Measurements from ENCODE around the gene DIPK1A.

The DIPK1A gene

DNA sequence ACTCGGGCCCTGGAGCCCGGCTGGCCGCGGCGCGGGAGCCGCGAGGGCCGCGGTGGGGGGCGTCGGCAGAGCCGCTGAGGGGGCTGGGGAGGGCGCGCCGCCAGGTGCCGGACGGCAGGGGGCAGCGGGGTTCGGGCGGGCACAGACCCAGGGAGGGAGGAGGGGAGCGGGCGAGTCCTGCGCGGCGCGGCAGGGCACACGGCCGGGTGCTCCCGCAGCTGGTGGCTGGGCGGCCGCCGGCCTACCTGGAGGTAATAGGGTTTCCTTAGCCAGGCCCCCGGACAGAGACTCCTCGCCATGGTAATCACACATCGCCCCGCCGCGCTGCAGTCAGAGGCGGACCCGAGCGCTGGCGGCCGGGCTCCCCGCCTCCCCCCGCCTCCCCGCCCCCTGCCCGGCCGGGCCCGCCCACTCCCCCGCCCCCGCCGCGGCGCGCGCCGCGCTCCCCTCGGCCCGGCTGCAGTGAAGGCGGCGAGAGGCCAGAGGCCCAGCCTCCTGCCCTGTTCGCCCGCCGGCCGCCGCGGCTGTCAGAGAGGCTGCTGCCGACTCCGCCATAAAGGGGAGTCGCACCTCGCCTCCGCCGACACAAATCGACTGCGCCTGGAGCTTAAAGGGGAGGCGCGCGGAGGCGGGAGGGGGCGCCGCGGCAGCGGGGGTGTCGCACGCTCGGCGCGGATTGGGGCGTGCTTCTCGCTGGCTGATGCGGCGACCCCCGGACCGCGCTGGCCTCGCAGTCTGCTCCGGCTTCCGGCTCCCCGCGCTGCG lies at the start of gene DIPK1A:
DIPK1A (minus strand) TSS at position 332 of the 765 bp plus-strand sequence; CDS start at position 299, 33 bp downstream.
- peak; percentile 89 for DNase-seq (ENCODE audit: low spot score)

DNA sequence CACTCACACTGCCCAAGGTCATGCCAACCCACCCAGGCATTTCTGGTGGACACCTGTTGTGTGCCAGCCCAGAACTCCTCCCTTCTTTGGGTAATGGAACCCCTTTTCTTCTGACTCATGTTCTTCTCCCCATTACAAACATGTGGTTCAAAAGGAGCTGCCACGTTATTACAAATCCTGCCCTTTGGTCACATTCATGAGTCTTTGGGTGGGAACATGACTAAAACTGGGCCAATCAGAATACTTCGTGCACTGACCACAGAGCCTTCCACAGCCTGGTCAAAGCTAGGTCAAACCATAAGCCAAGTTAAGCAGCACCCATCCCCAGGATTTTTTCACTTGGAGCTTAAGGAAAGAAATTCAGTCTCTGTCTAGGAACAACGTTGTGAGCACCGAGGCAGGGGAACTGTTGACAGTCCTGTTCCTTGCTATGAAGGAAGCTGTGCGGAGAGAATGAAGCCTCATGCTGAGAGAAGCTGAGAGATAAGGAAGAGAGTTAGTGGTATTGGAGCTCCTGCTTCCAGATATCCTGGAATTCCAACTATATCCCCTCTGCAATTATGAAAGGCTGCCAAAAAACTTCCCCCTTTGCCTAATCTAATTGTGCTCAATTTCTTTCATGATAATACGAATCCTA lies 46.8 kb upstream of the DIPK1A start:
- DNase-seq (ENCODE audit: low spot score) = peak; percentile 10

DNA sequence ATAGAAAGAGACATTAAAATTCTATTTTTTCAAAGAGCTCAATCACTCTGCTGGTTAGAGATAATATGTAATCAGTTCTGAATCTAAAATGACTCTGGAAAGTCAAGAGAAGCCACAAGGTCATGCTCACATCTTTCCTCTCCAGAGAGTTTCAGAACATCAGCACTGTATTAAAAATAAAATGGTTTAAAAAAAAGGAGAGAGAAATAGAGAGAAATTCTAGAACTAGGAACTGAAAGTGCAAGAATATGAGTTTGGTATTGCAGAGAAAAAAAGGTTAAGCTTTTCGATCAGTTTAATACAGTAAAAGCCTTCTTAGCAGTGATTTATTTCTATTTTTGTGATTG lies 44.0 kb upstream of the DIPK1A start:
- DNase-seq (ENCODE audit: low spot score) = no peak

DNA sequence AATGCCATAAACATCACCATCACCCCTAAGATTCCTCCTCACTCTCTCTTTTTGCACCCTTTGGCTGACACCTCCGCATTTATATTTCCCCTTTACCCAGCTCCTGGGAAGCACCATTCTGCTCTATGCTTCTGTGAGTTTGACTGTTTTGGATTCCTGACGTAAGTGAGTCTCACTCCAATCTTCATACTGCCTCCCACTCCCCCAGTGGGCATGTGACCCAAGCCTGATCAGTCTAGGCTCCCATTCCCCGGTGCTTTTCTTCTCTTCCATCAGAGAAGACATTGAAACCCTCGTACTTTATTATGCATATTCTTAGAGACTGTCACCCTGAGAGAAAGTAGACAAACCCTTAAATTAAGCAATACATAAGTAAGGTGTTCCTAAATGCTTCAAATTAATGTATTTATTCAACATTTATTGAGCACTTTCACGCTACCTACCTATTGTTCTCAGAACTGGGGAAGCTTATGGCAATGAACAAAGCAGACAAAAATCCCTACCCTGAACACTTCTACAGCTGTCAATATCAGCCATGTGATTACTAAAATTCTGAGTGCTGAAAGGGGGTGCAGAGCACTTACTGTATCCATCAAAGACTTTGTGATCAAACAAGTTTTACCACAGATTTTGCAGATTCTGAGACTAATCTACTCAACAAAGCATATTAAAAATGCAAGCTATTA lies 43.4 kb upstream of the DIPK1A start:
- no peak for DNase-seq (ENCODE audit: low spot score)

DNA sequence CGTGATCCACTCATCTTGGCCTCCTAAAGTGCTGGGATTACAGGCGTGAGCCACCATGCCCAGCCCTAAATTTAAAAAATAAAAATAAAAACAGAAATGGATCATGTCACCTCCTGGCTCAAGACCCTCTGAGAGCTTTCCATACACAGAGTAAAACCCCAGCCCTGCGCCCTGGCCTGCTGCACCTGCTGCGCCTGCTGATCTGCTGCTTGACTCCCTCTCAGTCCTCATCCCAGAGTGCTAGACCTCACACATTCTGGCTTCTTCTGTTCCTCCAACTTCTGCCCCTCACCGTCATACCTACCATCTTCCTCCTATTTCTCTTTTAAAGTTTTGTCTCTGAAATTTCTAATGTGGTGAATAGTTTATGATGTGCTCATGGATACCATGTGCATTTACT lies 42.7 kb upstream of the DIPK1A start:
- DNase-seq (ENCODE audit: low spot score) = no peak

DNA sequence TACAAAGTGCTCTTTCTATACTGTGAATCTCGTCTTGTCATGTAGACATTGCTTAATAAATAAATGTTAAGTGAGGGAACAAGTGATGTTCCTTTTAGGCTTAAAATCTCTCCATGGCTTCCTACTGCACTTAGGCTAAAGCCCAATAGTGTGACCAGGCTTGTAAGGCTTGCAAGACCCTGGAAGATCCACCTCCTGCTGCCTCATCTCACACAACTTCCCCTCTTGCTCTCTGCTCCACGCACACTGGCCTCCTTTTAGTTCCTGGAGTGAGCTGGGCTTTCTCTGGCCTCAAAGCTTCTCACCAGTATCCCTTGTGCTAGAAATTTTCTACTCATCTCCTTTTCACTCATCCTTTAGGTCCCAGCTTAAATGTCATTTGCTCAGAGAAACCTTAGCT lies 41.5 kb upstream of the DIPK1A start:
- DNase-seq (ENCODE audit: low spot score) = no peak

DNA sequence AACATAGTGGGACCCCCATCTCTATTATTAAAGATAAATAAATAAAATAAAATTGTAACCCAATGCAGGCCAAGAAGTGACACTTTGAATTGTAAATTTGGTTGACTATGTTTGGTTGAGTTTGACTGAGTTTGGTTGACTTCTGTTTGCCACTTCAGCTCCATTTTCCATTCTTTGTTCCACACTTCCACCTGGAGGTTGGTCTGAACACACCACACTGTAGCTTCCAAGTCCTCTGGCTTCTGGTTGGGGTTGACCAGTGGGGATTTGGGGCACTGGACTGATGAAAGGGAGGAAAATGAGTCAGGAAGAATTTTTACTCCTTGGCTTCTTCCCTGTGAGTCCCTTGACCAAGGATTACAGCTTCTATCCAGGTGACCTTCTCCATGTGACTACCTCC lies 40.6 kb upstream of the DIPK1A start:
- no peak for DNase-seq (ENCODE audit: low spot score)

DNA sequence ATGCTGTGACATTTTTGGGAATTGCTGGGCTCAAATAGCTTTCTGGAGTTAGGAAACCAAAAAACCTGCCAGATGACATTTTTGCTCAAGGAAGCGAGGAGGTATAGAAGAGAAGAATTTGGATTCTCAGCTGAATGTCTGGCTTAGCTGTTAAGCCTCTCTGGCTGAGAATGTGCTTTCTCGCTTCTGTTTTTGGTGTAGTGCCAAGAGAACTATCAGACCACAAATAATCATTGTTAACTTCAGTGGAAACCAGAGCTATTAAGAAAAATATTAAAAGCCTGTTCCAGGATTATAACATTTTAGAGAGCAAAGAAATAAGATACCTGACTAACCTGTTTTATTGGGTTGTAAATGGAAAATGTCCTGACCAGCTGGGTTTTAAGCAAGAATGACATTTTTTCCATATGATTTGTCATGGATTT lies 39.5 kb upstream of the DIPK1A start:
- DNase-seq (ENCODE audit: low spot score) = no peak

DNA sequence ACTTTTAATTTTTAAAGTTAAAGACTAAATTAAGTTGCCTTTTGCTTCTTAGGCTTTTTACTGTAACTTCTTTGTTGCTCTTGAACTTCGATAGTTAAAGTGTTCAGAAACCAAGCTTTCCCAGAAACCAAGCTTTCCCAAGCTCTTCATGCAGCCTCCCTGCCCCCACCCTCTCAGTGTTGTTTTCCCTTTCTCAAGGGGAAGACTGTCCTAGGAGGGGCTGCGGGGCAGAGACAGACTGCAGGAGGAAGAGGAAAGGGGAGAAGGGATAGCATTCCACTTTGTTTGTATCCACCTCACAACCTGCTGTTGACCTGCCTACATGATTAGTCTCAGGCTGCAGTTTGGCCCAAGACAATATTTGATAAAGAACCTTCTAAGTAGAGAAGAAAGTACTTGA lies 39.0 kb upstream of the DIPK1A start:
- no peak for DNase-seq (ENCODE audit: low spot score)

DNA sequence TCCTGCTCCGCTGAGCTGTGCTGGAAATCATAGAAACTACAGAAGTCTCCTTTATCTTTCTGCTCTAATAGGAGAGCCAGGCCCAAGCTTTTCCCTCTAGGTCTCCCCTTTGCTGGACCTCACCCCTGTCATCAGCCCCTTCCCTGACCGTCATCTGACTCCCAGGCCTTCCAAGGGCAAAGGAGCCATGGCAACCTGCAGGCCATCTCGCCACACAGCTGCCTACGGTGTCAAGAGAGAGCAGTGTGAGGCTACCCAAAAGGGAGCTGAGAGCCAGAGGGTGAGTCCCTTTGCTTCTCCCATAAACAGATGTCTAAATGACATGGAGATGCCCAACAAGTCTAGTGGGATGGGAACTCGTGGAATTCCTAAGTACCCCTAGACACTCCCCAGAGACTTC lies 37.6 kb upstream of the DIPK1A start:
- DNase-seq (ENCODE audit: low spot score) = no peak

DNA sequence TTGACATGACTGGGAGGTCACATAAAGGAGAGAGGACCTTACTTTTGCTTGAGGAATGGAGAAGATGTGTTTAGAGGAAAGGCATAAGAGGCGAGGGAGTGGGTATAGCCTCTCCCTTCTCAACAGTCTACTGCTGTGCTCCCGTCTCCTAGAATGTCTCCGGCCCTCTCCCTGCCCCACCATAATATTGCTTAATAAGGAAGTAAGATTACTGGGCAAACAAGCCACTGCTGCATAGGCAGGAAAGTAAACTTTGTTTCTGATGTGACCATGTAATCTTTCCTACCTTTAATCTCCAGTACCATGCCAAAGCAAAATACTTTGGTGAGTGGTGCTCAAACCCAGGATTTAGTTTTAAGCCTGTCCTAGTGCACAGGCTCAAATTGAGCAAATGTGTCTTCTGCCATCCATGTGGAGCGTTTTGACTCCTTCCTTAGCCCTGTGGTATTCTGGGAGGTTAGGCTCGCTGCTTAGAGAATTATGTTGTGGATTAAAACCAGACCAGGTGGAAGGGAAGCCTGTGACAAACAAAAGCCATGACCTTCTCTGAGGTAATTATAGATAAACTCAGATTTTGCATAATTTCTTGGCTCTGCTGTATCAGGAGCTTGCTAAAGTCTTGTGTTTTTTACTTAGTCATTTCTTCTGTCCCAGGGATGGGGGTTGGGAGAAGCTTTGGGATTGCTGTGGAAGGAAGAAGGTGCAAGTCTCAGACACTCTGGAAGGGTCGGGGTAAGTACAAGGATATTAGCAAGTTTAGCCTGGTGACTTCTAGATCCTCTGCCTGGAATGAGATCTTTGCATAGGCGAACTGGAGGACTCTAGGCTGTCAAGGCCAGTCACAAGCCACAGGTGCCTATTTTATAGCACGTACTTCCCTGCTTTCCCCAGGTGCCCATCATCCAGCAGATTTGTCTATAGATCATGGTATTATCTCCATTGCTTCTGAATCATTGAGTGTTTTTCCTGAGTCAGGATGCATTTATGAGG lies 34.5 kb upstream of the DIPK1A start:
- no peak for DNase-seq (ENCODE audit: low spot score)

DNA sequence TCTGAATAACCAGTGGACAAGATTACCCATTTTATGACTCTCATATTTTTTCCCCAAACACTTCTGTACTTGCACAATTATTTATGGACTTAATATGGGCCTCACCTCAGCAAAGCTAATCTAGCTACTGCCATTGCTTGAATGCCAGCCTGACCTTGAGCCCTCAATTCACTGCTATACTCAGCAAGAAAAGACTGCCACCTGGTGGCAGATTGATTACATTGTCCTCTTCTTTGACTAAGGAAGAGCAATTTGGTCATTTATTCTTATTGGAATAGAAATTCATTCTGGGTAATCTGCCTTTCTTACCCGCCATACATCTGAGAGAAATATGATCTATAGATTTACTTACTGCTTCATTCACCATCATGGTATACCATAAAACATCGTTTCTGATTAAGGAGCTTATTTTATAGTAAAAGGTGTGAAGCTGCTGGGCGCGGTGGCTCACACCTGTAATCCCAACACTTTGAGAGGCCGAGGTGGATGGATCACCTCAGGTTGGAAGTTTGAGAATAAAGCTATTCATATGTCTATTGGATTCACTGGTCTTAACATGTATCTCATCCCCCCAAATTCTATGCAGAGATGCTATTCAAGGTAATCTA lies 32.9 kb upstream of the DIPK1A start:
- peak; percentile 76 for DNase-seq (ENCODE audit: low spot score)

DNA sequence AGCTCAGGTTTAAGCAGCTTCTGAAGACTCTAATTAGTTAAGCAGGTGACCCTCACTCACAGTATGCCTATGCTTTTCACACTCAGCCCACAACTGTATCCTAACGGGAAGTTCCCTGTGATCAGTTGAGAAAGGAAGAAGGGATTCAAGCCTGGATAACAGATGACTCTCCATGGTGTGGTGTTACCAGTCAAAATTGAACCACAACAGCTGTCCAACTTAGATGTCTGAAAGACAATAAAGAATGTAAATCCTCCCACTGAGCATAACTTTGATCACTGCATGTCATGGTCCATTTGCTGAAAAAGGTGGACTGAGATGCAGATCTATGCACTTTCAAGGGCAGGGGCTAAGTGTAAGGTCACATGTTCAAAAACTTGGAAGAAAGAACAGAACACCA lies 32.3 kb upstream of the DIPK1A start:
- DNase-seq (ENCODE audit: low spot score) = no peak

DNA sequence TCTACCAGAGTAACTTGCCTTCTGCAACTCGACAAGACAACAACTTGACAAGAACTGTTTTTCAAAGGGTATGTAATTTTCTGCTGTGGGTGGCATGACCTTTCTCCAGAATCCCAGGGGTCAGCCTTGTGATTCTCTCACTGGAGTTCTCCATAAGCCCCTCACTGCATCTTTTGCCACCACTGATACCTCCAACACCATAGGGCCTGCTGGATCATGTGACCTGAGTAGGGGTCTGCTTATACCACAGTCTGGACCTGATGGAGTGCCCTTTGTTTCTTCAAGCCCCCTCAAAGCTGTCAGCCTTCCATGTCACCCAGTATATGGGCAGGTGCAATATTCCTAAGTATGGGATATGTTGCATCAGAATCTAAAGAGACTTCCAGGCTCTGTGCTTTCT lies 31.6 kb upstream of the DIPK1A start:
- no peak for DNase-seq (ENCODE audit: low spot score)

DNA sequence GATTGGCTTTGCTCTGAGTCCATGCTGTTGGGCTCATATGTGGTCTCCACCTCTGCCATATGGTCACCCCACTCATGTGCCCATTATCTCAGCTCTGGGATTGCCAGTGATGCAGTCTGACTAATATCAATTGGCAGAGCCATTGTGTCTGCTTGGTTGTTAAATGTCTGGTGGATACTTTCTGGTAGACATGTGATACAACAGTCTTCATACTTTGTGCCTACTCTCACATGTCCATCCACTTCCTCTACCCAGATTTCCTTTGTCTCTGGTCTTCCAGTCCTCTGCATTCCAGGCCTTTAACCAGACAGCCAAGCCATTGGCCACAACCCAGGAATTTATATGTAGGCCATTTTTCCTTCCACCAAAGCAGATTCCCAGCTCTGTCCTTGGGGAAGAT lies 30.8 kb upstream of the DIPK1A start:
- peak; percentile 37 for DNase-seq (ENCODE audit: low spot score)

DNA sequence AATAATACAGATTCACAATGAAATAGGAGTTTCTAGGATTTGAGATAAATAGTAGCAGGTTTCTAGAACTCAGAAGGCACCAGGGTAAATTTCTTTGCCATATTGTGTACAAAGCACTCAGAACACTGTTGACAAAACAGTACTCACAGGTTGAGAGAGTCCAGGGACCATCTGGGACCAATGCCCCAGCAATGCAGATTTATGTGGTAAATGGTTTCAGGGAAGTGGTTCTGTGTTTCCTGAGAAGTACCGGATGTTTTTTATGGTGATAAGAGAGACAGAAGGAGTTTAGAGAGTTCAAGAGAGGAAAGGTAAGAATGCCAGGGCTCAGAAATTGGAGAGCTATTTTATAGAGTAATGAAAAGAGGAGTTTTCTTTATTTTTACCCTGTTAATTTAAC lies 29.6 kb upstream of the DIPK1A start:
- no peak for DNase-seq (ENCODE audit: low spot score)

DNA sequence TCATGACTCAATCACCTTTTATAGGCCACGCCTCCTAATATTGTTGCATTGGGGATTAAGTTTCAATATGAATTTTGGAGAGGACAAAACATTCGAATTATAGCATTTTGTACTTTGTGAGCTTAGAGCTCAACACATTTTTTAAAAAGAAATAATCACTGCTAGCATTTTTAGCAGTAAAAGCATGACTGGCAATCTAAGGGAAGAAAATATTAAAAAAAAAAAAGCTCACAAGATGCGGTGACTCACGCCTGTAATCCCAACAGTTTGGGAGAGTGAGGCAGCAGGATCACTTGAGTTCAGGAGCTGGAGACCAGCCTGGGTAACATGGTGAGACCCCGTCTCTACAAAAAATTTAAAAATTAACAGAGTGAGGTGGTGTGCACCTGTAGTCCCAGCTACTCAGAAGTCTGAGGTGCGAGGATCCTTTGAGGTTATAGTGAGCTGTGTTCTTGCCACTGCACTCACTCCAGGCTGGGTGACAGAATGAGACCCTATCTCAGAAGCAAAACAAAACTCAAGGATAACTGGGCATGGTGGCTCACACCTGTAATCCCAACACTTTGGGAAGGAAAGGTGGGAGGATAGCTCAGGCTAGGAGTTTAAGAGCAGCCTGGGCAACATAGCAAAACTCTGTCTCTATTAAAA lies 28.8 kb upstream of the DIPK1A start:
- no peak for DNase-seq (ENCODE audit: low spot score)

DNA sequence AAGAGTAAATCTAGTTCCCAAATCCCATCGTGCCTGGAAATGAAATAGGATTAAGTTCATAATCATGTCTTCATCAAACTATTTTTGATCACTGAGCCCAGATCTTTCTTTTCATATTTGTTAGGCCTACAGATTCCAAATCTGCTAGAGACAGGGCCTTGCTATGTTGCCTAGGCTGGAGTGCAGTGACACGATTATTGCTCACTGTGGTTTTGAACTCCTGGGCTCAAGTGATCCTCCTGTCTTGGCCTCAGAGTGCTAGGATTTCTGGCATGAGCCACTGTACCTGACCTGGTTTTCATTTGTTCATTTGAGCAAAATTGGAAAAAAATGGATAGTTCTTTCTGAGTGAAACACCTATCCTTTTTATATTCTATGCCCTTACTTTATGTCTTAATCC lies 28.0 kb upstream of the DIPK1A start:
- DNase-seq (ENCODE audit: low spot score) = no peak

DNA sequence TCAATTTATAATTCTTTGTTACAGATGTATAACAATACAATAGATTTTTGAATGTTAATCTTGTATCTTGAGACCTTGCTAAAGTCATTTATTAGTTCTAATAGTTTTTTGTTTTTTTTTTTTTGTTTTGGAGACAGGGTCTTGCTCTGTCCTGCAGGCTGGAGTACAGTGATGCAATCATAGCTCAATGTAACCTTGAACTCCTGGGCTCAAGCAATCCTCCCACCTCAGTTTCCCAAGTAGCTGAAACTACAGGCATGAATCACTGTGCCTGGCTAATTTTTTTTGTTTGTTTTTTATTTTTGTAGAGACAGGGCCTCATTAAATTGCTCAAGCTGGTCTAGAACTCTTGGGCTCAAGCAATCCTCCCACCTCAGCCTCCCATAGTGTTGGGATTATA lies 26.2 kb upstream of the DIPK1A start:
- no peak for DNase-seq (ENCODE audit: low spot score)

DNA sequence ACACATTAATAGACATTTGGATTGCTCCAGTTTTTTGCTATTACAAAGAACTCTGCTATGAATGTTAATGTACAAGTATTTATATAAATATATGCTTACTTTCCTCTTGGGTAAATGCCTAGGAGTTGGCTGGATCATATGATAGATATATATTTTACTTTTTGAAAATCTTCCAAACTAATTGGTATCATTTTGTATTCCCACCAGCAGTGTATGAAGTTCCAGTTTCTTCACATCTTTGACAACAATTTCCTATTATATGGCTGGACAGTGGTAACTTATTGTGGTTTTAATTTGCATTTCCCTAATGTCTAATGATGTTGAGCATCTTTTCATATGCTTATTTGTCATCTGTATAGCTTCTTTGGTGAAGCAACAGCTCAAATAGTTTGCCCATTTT lies 23.8 kb upstream of the DIPK1A start:
- no peak for DNase-seq (ENCODE audit: low spot score)
